ENCODE data around the gene SUPT5H. TPM values are rescaled to one million over a fixed set of nuclear protein-coding genes. Genes with fewer than 3 reads are reported as not detected.

SUPT5H gene
- total and polyA plus RNA-seq, 2 of the 13 experiments (the other 11 are each of a cell fraction or from before 2014, with no cell fraction given), result 48.2 to 51.7 TPM

DNA sequence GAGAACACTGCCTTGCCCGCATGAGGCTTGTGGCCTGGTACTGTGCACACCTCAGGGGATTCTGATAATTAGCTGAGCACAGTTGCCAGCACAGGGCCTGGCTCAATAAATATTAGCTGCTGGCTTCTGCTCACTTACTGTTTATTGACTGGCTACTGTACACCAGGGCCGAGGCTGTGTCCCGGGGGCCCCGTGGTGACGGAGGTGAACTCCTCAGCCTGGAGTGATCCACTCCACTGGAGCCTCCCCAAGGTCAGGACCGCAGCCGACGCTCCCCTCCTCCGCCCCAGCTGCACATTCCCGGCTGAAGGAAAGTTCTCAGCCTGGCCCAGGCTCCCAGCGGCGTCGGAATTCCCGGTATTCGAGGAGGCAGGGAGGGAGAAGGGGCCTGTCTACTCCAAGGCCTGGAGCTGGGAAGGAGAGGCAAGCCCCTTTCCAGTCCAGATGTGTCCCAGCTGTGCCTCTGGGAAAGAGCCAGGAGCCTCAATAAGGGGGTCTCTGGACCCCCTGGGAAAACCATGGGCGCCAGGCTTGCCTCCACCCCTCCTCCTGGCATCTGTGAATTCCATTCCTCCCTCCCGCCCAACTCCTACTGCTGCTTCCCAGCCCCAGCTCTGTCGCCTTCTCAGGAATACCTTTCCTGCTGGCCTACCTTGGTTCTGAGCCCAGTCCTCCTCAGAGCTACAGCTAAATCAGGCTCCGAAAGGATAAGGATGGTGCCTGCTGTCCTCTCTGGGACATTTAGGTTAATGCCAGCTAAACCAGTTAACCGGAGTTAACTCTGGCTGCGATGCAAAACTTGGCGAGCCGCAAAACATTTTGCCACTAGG, 16.9 kb upstream of the SUPT5H start (continued):
- no peak for TF ChIP-seq HNRNPH1 (optimal IDR thresholded peaks at IDR 0.05; ENCODE audit: low read depth, low read length)
- no peak for TF ChIP-seq ZNF30 (CRISPR knock-in tag; IDR thresholded peaks at IDR 0.05)
- TF ChIP-seq HMG20A (CRISPR knock-in tag; IDR thresholded peaks at IDR 0.05; ENCODE audit: borderline replicate concordance), result no peak; the same call in 1 of the 2 replicates
- no peak for TF ChIP-seq RAD21 (CRISPR knock-in tag; IDR thresholded peaks at IDR 0.05)
- TF ChIP-seq, protein P1, sequence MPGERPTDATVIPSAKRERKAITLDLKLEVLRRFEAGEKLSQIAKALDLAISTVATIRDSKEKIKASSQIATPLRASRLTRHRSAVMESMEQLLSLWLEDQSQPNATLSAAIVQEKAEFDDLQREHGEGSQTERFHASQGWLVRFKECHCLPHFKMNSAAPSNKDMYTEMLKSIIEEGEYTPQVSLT (CRISPR knock-in tag; IDR thresholded peaks at IDR 0.05; ENCODE audit: borderline replicate concordance, low read depth), result no peak
- TF ChIP-seq ISL2 (CRISPR knock-in tag; IDR thresholded peaks at IDR 0.05), result no peak
- TF ChIP-seq GLI4 (CRISPR knock-in tag; IDR thresholded peaks at IDR 0.05; ENCODE audit: borderline replicate concordance), result no peak
- TF ChIP-seq ZNF839 (CRISPR knock-in tag; IDR thresholded peaks at IDR 0.05; ENCODE audit: borderline replicate concordance), result no peak
- no peak for TF ChIP-seq FIP1L1 (IDR thresholded peaks at IDR 0.05; ENCODE audit: borderline replicate concordance, insufficient read depth, low read depth, low read length)
- TF ChIP-seq MIER2 (CRISPR knock-in tag; IDR thresholded peaks at IDR 0.05), result no peak
- TF ChIP-seq, protein P2, sequence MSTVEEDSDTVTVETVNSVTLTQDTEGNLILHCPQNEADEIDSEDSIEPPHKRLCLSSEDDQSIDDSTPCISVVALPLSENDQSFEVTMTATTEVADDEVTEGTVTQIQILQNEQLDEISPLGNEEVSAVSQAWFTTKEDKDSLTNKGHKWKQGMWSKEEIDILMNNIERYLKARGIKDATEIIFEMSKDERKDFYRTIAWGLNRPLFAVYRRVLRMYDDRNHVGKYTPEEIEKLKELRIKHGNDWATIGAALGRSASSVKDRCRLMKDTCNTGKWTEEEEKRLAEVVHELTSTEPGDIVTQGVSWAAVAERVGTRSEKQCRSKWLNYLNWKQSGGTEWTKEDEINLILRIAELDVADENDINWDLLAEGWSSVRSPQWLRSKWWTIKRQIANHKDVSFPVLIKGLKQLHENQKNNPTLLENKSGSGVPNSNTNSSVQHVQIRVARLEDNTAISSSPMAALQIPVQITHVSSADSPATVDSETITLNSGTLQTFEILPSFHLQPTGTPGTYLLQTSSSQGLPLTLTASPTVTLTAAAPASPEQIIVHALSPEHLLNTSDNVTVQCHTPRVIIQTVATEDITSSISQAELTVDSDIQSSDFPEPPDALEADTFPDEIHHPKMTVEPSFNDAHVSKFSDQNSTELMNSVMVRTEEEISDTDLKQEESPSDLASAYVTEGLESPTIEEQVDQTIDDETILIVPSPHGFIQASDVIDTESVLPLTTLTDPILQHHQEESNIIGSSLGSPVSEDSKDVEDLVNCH (CRISPR knock-in tag; IDR thresholded peaks at IDR 0.05), result no peak
- no peak for TF ChIP-seq ZNF788 (CRISPR knock-in tag; IDR thresholded peaks at IDR 0.05; ENCODE audit: borderline replicate concordance)
- TF ChIP-seq, protein P3, sequence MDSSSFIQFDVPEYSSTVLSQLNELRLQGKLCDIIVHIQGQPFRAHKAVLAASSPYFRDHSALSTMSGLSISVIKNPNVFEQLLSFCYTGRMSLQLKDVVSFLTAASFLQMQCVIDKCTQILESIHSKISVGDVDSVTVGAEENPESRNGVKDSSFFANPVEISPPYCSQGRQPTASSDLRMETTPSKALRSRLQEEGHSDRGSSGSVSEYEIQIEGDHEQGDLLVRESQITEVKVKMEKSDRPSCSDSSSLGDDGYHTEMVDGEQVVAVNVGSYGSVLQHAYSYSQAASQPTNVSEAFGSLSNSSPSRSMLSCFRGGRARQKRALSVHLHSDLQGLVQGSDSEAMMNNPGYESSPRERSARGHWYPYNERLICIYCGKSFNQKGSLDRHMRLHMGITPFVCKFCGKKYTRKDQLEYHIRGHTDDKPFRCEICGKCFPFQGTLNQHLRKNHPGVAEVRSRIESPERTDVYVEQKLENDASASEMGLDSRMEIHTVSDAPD (CRISPR knock-in tag; IDR thresholded peaks at IDR 0.05), result no peak
- TF ChIP-seq KMT2B (CRISPR knock-in tag; IDR thresholded peaks at IDR 0.05), result no peak
- TF ChIP-seq, protein P4, sequence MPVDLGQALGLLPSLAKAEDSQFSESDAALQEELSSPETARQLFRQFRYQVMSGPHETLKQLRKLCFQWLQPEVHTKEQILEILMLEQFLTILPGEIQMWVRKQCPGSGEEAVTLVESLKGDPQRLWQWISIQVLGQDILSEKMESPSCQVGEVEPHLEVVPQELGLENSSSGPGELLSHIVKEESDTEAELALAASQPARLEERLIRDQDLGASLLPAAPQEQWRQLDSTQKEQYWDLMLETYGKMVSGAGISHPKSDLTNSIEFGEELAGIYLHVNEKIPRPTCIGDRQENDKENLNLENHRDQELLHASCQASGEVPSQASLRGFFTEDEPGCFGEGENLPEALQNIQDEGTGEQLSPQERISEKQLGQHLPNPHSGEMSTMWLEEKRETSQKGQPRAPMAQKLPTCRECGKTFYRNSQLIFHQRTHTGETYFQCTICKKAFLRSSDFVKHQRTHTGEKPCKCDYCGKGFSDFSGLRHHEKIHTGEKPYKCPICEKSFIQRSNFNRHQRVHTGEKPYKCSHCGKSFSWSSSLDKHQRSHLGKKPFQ (CRISPR knock-in tag; IDR thresholded peaks at IDR 0.05; ENCODE audit: insufficient replicate concordance), result no peak
- TF ChIP-seq ZNF605 (CRISPR knock-in tag; IDR thresholded peaks at IDR 0.05), result no peak; the same call in none of the 2 replicates
- TF ChIP-seq ZBTB1 (CRISPR knock-in tag; IDR thresholded peaks at IDR 0.05; ENCODE audit: borderline replicate concordance), result no peak
- no peak for TF ChIP-seq PCBP1 (IDR thresholded peaks at IDR 0.05; ENCODE audit: borderline replicate concordance, low read depth, low read length)
- TF ChIP-seq ZNF709 (CRISPR knock-in tag; IDR thresholded peaks at IDR 0.05), result no peak
- no peak for TF ChIP-seq TEAD2 (CRISPR knock-in tag; IDR thresholded peaks at IDR 0.05)
- no peak for TF ChIP-seq SIX1 (CRISPR knock-in tag; IDR thresholded peaks at IDR 0.05; ENCODE audit: borderline replicate concordance)
- TF ChIP-seq RFXAP (CRISPR knock-in tag; IDR thresholded peaks at IDR 0.05; ENCODE audit: borderline replicate concordance), result no peak
